HG03159 (cell line): ENCODE measurements around the gene EFNA4.
A peak's percentile ranks its signal among the peaks of the same experiment; 100 is the strongest.

ENCODE experiments used
- ATAC-seq: cut with Tn5 transposase; IDR thresholded peaks from one replicate; pipeline ENCODE4 v1.9.1; 2021; ENCODE audit warnings: mild to moderate bottlenecking, moderate library complexity; ENCODE audit not compliant: unreplicated experiment

The EFNA4 gene

DNA sequence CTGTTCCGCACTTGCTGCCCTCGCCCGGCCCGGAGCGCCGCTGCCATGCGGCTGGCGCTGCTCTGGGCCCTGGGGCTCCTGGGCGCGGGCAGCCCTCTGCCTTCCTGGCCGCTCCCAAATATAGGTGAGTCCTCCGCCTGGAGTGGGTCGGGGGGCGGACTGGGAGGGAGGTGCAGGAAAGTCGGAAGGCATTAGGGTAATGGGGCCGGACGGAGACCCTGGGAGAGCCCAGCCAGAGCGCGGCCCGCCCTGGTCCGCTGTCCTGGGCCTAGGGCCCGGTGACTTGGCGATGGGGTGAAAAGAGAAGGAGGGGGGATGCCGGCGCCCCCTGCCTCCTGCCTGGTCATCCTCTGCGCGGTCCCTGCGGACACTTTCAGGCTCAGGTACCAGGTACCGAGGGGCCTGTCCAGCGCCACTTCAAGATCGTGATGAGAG, 12.2 kb upstream of the EFNA4 start:
- peak; percentile 17 for ATAC-seq

DNA sequence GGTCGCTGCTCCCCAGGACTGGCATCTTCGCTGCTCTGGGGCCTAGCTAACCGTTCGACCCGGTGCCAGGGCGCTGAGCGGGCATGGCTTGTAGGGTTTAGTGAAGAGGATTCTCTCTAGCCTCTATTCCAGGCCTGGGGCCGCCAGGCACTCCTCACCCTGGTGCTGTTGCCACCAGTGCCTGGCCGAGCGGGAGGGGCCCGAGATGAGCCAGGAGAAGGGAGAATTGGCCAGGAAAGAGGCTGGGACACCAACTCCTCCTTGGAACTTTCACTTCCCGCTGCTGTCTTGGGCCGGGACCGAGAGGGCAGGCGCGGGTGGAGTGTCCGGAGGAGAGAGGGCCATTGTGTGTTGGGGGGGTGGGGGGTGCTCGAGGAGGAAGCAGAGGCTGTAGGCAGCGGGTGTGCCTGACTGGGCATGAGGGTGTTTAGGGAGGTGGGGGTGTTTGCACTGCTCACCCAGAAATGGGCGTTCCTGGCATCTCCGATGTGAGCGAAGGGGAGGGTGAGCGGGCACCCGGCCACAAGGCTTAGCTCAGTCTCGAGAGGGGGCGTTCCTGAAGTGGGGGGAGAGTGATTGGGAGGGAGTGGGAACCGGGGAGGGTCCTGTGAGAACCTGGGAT, 11.7 kb upstream of the EFNA4 start:
- ATAC-seq, result no peak

DNA sequence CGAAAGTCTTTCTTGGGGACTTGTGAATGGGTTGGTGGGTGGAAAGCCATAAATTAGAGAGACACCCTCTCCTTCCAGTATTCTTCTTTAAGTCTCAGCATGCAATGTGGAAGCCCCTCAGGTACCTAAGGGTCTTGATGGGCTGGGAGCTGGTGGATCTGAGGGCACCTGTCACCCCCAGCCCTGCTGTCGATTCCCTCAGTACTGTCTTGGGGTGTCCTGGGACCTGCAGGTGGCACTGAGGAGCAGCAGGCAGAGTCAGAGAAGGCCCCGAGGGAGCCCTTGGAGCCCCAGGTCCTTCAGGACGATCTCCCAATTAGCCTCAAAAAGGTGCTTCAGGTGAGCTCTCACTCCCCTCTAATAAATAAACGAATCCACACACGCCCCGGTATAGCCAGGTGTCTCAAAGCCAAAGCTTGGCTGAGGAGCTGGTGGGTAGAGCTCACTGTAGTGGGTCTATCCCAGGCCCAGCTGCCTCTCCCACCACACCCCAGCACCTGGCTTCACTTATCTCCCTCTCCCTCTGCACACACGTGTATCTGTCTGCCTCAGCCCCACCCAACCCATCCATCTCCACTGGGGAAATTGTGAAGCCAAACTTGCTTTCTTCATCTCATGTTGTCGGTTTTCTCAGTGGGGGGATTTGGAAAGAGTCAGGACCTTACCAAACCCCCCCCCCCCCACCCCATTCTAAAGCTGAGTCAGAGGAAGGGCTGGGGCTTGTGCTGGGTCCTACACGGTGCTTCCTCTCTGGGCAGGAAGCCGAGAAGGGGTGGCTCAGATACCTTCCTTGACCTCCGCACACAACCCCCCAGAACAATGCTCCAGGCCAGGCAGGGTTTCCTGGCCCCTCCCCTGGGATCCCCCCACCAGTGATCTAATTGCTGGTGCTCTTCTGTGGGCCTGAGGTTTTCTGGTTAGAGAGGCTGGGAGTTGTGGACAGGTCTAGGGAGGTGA, 10.8 kb upstream of the EFNA4 start:
- no peak for ATAC-seq

DNA sequence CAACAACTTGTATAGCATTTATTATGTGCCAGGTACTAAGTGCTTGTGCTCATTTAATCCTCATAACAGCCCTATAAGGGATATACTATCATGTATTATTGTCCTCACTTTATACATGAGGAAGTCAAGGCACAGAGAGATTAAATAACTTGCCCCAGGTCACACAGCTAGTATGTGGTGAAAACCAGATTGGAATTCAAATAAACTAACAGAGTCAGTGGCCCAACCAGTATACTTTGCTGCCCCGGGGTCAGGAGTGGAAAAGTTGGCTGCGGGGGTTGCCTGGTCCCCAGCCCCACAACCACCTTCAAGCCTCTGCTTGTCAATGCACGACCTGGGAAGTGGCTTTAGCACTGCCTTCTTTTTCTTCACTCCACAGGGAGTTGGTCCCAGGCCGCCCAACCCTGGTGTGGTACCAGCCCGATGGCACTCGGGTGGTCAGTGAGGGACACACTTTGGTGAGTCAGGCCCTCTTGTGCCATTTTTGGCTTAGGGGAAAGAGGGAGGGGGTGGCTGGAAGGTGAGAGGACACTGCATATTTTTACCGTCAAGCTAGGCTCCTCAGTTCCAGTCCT, 9.9 kb upstream of the EFNA4 start:
- ATAC-seq, result no peak

DNA sequence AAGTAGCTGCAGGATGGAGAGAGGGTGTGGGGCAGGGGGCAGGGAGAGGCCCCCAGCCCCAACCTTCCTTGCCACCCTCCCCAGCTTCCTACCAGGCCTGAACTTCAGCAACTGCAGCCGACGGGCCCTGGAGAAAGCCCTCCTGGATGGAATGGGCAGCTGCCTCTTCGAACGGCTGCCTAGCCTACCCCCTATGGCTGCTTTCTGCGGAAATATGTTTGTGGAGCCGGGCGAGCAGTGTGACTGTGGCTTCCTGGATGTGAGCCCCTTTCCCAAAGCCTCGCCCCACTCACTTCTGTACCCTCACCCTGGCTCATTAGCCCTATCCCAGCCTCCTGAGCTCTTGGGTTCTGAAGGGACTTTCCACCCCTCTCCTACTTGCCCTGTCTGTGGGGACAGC, 6.4 kb upstream of the EFNA4 start:
- no peak for ATAC-seq

DNA sequence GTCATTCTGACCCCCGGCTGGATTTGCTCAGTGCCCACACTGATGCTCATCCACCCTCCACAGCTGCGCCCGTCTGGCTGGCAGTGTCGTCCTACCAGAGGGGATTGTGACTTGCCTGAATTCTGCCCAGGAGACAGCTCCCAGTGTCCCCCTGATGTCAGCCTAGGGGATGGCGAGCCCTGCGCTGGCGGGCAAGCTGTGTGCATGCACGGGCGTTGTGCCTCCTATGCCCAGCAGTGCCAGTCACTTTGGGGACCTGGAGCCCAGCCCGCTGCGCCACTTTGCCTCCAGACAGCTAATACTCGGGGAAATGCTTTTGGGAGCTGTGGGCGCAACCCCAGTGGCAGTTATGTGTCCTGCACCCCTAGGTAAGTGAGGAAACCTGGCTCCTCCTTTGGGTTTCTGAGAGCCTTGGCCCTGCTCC, 5.7 kb upstream of the EFNA4 start:
- ATAC-seq, result no peak

DNA sequence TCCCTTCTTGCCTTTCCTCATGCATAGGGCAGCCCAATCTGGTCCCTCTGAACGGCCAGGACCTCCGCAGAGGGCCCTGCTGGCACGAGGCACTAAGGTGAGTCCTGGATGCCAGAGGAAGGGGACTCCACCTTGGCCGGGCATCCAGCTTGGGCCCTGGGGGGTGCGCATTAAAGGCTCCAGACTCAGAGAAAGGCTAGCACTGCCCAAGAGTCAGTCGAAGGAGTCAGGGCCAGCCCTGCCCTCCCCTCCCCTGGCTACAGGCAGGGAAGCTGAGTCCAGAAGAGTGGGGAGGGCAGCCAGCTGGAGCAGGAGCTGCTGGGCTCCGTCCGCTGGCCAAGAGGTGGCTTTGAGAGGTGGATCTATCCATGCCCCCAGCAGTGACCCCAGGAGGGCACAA, 2.8 kb upstream of the EFNA4 start:
- no peak for ATAC-seq

DNA sequence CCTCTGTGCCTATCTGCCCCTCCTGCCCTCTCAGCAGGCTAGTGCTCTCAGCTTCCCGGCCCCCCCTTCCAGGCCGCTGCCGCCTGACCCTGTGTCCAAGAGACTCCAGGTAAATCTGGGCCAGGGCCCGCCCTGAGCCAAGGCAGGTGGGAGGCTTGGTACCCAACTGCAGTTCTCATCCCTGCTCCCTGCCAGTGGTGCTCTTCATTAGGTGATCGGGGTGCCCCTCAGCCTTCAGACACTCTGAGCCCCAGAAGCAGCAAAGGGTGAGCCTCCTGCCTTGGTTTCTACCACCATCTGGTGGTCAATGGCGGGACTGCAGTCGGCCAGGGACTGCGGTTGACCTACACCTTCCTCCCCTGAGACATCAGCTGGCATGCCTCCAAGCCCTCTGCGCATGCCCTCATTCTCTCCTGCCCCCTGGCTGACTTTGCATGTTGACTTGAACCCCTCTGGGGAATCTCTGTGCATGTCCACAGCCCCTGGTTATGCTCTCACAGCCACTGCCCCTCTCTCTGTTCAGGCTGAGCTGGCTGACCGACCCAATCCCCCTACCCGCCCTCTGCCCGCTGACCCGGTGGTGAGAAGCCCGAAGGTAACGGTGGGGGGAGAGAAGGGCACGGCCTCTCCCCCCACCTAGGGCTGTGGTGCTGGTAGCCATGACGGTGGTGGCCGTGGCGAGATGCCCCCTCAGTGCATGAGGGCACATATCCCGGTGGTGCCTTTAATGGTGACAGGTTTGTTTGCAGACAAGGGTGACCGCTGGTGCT, 2.0 kb upstream of the EFNA4 start:
- ATAC-seq, result peak; percentile 36

DNA sequence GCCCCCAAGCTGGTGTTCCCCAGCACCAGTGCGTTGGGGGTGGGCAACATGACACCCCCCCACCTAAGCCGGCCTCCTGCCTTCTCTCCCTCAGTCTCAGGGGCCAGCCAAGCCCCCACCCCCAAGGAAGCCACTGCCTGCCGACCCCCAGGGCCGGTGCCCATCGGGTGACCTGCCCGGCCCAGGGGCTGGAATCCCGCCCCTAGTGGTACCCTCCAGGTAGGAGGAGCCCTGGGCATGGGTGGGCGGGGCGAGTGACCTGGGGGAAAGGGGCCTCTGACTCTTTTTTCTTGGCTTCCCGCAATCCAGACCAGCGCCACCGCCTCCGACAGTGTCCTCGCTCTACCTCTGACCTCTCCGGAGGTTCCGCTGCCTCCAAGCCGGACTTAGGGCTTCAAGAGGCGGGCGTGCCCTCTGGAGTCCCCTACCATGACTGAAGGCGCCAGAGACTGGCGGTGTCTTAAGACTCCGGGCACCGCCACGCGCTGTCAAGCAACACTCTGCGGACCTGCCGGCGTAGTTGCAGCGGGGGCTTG, 1.3 kb upstream of the EFNA4 start:
- ATAC-seq, result no peak

DNA sequence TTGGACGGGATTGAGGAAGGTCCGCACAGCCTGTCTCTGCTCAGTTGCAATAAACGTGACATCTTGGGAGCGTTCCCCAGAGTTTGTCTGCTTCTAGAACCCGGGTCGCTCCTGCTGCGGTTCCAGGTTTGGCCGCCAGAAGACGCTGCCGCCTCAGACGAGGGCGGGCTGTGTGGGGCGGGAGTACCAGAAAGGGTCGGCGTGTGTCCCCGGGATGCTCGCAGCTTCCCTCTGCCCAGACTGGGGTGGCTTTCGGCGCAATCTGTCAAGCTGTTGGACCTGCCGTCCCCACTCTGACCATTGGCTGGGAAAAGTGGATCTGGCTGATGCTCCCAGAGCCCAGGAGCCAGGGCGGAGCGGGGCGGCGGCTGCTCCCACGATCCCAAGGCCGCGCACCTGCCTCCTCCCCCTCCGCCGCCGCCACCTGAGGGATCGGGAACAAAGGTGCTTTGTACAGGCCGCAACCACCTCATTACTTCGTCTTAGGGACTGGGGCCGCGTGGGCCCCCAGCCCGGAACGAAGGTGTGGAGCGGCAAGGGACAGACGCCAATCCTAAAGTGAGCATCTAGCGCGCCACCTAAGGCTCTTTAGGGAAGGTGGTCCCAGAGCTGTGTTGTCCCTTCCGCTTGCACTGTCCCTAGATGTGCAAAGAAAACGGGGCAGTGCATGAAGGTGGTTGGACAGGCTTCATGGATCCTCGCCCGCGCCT, 683 bp upstream of the EFNA4 start:
- ATAC-seq, result no peak

DNA sequence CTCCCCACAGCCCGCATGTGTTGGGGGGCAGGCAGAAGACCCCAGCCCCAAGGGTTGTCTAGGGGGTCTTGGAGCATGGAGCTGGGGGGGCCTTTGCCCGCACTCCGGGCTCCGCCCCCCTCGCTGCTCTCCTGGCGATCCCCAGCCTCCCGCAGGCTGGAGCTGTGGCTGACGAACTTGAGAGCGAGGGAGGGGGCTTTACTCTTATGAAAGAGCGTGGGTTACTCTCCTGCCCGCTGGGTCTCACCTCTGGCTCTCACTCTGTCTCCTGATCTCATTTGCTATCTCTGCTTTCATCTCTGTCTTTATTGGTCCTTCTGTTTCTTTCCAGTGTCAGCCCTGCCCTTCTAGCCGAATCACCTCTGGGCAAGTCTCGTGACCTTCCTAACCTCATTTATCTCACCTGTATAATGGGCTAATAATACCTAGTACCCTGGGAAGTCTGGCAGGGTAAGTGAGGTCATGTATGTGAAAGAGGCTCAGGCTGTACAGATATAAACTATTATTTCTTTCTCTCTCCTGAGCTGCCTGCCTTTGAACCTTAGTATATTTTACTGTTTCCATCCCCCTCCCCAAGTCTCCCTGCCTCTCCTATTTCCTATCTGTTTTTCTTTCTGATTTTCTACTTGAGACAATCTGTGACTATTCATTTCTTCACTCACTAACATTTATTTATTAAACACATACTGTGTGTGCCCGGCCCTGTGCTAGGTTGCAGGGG, 731 bp downstream of the EFNA4 start:
- peak; percentile 15 for ATAC-seq

DNA sequence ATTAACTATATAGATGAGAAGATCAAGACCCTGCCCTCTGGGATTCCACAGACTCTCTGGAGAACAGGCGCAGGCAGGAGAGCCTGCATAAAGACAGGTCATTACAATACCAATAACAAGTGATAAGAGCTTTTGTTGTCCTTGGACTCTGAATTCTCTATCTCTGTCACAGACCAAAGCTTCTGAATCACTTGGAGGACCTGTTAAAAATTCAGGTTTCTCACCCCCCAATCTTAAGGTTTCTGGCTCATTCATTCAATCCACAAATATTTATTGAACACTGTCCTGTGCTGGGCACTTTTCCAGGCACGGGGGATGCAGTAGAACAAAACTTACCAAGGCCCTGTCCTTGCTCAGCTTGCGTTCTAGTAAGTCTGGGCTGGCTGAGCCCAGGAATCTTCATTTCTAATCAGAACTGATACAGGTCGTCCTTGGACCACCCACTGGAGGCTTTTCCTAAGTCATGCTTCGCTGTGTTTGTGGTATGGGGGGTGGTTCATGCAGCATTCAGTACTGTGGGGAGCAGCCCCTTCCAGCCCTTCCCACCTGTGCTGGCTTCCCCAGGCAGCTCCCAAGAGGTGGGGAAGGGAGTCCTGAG, 1.4 kb downstream of the EFNA4 start:
- no peak for ATAC-seq

DNA sequence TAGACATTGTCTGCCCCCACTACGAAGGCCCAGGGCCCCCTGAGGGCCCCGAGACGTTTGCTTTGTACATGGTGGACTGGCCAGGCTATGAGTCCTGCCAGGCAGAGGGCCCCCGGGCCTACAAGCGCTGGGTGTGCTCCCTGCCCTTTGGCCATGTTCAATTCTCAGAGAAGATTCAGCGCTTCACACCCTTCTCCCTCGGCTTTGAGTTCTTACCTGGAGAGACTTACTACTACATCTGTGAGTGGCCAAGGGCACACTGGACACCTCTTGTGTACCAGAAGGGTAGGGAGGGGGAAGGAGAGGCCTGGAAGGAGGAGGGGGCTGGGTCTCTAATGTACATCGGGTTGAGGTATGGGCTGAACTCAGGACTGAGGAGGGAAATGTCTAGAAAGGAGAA, 3.2 kb downstream of the EFNA4 start:
- no peak for ATAC-seq

DNA sequence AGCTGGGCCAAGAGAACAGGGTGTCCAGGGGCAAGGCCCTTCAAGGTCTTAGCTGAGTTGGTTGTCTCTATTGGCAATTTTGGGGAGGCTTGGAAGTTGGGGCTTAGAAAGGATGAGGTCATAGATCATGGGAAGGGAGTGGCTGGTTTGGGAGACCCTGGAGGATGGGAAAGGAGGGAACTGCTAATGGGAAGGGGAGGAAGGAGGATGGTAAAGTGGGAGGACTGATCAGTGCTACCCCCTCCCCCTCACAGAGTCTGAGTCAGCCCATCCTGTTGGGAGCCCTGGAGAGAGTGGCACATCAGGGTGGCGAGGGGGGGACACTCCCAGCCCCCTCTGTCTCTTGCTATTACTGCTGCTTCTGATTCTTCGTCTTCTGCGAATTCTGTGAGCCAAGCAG, 5.1 kb downstream of the EFNA4 start:
- no peak for ATAC-seq

DNA sequence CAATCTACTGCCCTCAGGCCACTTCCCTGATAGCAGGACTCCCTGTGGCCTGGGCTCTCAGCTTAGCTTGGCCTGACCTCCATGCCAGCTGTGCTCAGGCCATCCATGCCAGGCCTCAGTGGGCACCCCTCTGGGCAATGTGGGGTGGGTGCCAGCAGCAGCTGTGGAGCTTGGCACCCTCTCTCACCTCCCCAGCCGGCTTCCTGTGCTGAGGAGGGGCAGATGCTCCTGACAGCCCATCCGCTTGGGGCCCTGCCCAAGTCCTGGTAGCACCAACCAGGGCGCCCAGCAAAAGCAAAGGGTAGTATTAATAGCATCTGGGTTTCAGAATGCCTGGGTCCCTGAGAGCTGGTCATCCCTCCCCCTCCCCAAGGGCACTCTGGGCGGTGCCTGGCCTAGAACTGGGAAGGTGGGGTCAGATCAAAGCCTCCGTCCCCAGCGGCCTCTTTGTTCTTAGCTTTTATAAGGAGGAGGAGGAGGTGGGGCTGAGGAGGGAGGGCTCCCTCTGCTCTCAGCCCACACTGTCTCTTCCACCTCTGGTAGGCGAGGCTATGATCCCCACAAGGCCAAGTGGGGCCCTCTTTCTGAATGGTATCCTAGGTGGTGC, 6.1 kb downstream of the EFNA4 start:
- no peak for ATAC-seq

DNA sequence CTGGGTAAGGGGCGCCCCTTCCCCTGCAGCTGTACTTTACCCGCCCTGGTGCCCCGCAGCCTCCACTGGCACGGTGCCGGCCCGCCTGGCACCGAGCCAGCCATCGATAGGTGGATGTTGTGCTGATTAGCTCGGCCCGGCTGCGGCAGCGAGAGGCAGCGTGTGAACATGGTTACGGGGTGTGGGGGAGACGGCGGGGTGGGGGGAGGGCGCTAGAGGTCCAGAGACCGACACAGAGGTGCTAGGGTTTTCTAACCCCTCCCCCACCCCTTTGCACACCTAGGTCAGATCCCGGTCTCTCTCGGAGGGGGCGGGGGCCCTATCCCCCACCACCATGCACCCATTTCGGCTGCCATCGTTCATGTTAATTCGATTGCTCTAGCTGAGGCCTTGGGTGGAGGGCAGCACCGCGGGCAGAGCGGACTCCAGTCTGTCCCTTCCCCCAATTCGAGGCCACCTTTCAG, 6.7 kb downstream of the EFNA4 start:
- ATAC-seq, result no peak

DNA sequence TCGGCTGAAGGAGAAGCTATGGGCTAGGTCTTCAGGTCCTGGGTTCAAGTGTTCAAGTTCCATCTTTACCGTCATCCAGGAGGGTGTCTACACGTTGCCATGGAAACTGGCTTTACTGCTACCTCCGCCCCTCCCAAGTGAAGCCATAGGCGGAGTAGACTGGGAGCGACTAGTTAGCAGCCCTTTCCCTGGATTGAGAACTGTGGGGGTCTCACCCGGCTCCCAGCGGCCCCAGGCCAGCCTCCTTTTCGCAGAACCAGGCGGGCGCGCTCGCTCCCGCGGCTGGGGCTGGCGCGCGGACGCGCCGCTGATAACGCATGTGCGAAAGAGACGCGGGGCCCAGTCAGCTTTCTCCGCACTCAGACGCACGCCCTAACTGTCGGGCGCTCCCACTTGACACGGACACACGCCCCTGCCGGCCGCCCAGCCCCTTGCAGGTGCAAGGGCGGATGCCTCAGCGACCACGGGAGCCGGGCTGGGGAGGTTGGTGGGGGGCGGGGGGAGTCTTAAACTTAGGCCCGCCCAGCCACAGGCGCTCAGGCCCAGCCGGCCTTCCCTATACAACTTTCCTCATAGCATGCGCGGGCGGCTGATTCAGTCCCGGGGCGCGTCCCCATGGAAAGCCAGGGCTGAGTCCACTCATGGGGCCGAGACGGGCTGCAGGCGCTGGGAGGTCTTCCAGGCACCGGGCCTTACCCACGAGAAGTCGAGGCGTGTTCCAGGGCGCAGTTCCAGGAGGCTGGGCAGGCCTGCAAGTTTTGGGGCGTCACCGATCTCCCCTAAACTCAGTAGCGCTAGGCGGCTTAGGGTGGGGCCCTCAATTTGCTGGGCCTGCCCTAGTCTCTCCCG, 7.4 kb downstream of the EFNA4 start:
- peak; percentile 74 for ATAC-seq

DNA sequence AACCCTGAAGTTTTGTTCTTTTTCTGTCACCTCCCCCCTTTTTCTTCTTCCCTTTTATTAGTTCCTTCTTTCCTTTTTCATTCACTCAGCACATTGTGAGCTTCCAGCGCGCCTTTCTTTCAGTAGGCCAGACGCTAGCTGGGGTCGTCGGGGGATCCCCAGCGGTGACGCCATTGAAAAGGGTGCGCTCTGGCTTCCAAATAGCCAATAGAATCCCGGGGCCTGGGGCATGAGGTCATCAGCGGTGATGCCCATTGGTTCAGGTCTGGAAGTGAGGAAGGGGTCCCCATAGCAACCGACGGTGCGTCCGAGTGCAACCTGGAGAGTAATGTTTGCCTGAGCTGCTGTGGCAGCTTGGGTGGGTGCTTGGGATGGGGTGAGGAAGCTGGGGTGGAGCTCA, 8.2 kb downstream of the EFNA4 start:
- no peak for ATAC-seq
